Astrocyte (in vitro differentiated cells and primary cell): ENCODE measurements around the gene PHF5A. TPM values are rescaled to one million over a fixed set of nuclear protein-coding genes. Genes with fewer than 3 reads are reported as not detected.
A peak's percentile ranks its signal among the peaks of the same experiment; 100 is the strongest.

Experiments
- DNase-seq: peaks from one replicate; pipeline ENCODE4 v3.0.0-alpha.2; 2010; ENCODE audit warnings: low read depth
- FAIRE-seq: peaks from 2 replicates; lab custom pipeline; 2011; peaks lifted over from hg19 to GRCh38; lab: Jason Lieb, UNC
- H2AFZ ChIP-seq: 2 replicates; pipeline ENCODE4 v1.6.0; 2012; ENCODE audit warnings: low read depth, low read length, inconsistent platforms
- H3K27ac ChIP-seq: 2 replicates; pipeline ENCODE4 v1.5.1; 2011; ENCODE audit warnings: low read depth, low read length, inconsistent platforms
- H3K27me3 ChIP-seq: 2 replicates; pipeline ENCODE4 v1.6.0; 2011; ENCODE audit warnings: low read length, inconsistent platforms; ENCODE audit not compliant: insufficient read depth
- H3K36me3 ChIP-seq: 2 replicates; pipeline ENCODE4 v1.5.1; 2011; ENCODE audit warnings: low read length, inconsistent platforms; ENCODE audit not compliant: insufficient read depth
- H3K4me1 ChIP-seq: 2 replicates; pipeline ENCODE4 v1.5.1; 2011; ENCODE audit warnings: low read length, inconsistent platforms; ENCODE audit not compliant: insufficient read depth
- H3K4me2 ChIP-seq: 2 replicates; pipeline ENCODE4 v1.6.0; 2012; ENCODE audit warnings: low read length, inconsistent platforms
- H3K4me3 ChIP-seq: 2 replicates; pipeline ENCODE4 v1.5.1; 2011; ENCODE audit warnings: low read depth, mild to moderate bottlenecking, low read length, inconsistent platforms; ENCODE audit not compliant: insufficient read depth
- H3K79me2 ChIP-seq: 2 replicates; pipeline ENCODE4 v1.6.0; 2012; ENCODE audit warnings: mild to moderate bottlenecking, low read length, inconsistent platforms; ENCODE audit not compliant: insufficient read depth
- H3K9ac ChIP-seq: 2 replicates; pipeline ENCODE4 v1.6.0; 2012; ENCODE audit warnings: mild to moderate bottlenecking, low read length, inconsistent platforms
- H3K9me3 ChIP-seq: 2 replicates; pipeline ENCODE4 v1.5.1; 2012; ENCODE audit warnings: low read depth, mild to moderate bottlenecking, low read length, inconsistent platforms; ENCODE audit not compliant: insufficient read depth
- H4K20me1 ChIP-seq: 2 replicates; pipeline ENCODE4 v1.6.0; 2012; ENCODE audit warnings: low read length, inconsistent platforms; ENCODE audit not compliant: insufficient read depth
- H3K27ac Mint-ChIP-seq: one replicate; pipeline ENCODE4 v1.8.0; 2021; ENCODE audit warnings: mild to moderate bottlenecking, mixed read lengths; ENCODE audit not compliant: unreplicated experiment
- H3K27me3 Mint-ChIP-seq: one replicate; pipeline ENCODE4 v1.8.0; 2021; ENCODE audit warnings: low read depth, mixed read lengths; ENCODE audit not compliant: unreplicated experiment
- H3K36me3 Mint-ChIP-seq: one replicate; pipeline ENCODE4 v1.8.0; 2021; ENCODE audit warnings: low read depth, mixed read lengths; ENCODE audit not compliant: unreplicated experiment
- H3K4me1 Mint-ChIP-seq: one replicate; pipeline ENCODE4 v1.8.0; 2021; ENCODE audit warnings: low read depth, mixed read lengths; ENCODE audit not compliant: unreplicated experiment
- H3K4me3 Mint-ChIP-seq: one replicate; pipeline ENCODE4 v1.8.0; 2021; ENCODE audit warnings: mild to moderate bottlenecking, moderate library complexity, mixed read lengths; ENCODE audit not compliant: unreplicated experiment
- H3K9me3 Mint-ChIP-seq: one replicate; pipeline ENCODE4 v1.8.0; 2021; ENCODE audit warnings: mild to moderate bottlenecking, mixed read lengths; ENCODE audit not compliant: unreplicated experiment
- EZH2 ChIP-seq: IDR thresholded peaks from 2 replicates; pipeline ENCODE4 v1.6.1; 2012; ENCODE audit warnings: mild to moderate bottlenecking, low read length, inconsistent platforms; ENCODE audit not compliant: insufficient read depth
- total RNA-seq: library from RNA; stranded (reverse); gene quantifications from 2 replicates; pipeline ENCODE4 v1.2.1, GENCODE V29; 2021
- TF ChIP-seq, protein P1 (sequence below): IDR thresholded peaks from 2 replicates; pipeline ENCODE4 v1.5.1; 2011; ENCODE audit warnings: low read depth, mild to moderate bottlenecking, inconsistent platforms, low read length, moderate library complexity; ENCODE audit not compliant: insufficient read depth

Gene PHF5A
- total RNA-seq, 1 donor from 2014 or later: 30.9 TPM

DNA sequence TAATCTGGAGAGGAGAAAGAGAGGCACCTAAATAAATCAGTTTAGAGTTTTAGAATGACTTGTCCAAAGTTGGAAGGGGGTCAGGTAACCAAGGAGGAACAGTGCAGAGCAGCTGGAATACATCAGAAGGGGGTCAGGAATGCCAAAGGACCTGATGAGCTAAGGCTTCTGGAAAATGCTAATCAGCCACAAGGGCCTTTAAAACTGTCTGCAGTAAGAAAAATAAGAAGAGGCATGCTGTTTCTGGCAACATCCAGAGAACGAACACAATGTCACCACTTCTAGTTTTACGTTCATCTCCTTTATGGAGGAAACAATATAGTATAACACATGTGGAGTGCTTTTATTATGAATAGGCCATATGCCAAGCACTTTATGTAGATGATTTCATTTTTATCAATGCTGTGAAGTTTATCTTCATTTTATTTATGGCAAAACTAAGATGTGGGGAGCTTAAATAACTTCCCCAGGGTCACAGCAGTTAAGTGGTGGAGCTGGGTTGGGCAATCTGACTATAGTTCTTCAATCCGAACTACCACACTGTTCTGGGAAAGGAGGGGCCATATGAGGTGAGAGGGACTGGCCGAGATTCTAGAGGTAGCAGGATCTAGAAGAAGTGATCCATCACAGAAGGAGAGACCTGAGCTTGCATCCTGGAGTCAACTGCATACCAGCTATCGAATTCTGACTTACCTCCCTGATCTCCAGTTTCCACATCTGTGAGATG is 23.0 kb upstream of the PHF5A start:
- peaks cover 16% of the 10 kb centered on the region for H3K4me1 Mint-ChIP-seq
- Histone ChIP-seq H3K4me2 (no peak overlapping the region), H3K4me3 (no peak overlapping the region), H3K9me3 (no peaks in the 10 kb centered on the region), H4K20me1 (peaks cover 69% of the 10 kb centered on the region), H3K27ac (no peak overlapping the region), H3K9ac (no peak overlapping the region), H3K27me3 (no peaks in the 10 kb centered on the region), H3K4me1 (peaks cover 5% of the 10 kb centered on the region), H3K79me2 (peaks cover 83% of the 10 kb centered on the region), H2AFZ (no peak overlapping the region), H3K36me3 (no peaks in the 10 kb centered on the region)
- TF ChIP-seq, protein P1, sequence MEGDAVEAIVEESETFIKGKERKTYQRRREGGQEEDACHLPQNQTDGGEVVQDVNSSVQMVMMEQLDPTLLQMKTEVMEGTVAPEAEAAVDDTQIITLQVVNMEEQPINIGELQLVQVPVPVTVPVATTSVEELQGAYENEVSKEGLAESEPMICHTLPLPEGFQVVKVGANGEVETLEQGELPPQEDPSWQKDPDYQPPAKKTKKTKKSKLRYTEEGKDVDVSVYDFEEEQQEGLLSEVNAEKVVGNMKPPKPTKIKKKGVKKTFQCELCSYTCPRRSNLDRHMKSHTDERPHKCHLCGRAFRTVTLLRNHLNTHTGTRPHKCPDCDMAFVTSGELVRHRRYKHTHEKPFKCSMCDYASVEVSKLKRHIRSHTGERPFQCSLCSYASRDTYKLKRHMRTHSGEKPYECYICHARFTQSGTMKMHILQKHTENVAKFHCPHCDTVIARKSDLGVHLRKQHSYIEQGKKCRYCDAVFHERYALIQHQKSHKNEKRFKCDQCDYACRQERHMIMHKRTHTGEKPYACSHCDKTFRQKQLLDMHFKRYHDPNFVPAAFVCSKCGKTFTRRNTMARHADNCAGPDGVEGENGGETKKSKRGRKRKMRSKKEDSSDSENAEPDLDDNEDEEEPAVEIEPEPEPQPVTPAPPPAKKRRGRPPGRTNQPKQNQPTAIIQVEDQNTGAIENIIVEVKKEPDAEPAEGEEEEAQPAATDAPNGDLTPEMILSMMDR: no peak
- TF ChIP-seq EZH2: no peak
- H3K27me3 Mint-ChIP-seq: no peaks in the 10 kb centered on the region
- FAIRE-seq (no peak), DNase-seq (peak; percentile 36)
- H3K36me3 Mint-ChIP-seq: peaks cover 4% of the 10 kb centered on the region
- no peak overlapping the region for H3K27ac Mint-ChIP-seq
- H3K4me3 Mint-ChIP-seq: peak overlapping the region; percentile 1
- H3K9me3 Mint-ChIP-seq: no peaks in the 10 kb centered on the region

DNA sequence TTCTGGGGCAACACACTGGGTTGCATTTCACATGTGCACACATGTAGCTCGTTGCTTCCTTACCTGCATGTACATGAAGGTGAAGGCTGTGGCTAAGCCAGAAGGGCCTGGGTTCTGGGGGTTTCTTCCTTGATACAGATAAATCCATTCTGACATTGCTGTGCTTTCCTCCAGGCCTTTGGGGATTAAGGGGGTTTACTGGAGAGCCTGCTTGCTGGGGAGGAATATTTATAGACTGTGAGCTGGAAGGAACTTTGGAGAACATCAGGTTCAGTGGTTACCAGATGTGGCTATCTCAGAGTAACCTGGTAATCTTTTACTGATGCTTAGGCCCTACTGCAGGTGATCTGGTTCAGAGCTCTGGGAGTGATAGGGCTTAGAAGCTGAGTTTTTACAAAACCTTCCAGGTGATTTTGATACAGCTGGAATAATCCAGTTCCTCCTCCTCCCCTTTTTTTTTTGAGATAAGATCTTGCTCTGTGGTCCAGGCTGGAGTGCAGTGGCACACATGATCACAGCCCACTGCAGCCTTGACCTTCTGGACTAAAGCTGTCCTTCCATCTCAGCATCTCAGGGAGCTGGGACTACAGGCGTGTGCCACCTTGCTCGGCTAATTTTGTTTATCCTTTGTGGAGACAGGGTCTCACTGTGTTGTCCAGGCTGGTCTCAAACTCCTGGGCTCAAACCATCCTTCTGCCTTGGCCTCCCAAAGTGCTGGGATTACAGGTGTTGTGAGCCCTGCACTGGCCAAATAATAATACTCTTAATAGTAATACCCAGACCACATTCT is 20.3 kb upstream of the PHF5A start:
- H4K20me1 ChIP-seq: peaks cover 70% of the 10 kb centered on the region
- H3K9me3 ChIP-seq: no peaks in the 10 kb centered on the region
- no peaks in the 10 kb centered on the region for H3K9me3 Mint-ChIP-seq
- no peak overlapping the region for H3K9ac ChIP-seq
- peaks cover 4% of the 10 kb centered on the region for H3K36me3 Mint-ChIP-seq
- H2AFZ ChIP-seq: no peak overlapping the region
- no peak for DNase-seq
- H3K4me2 ChIP-seq: no peak overlapping the region
- no peaks in the 10 kb centered on the region for H3K27me3 Mint-ChIP-seq
- H3K36me3 ChIP-seq: no peaks in the 10 kb centered on the region
- H3K4me3 Mint-ChIP-seq: no peak overlapping the region
- H3K4me1 ChIP-seq: peaks cover 5% of the 10 kb centered on the region
- no peak overlapping the region for H3K27ac Mint-ChIP-seq
- FAIRE-seq: no peak
- no peaks in the 10 kb centered on the region for H3K27me3 ChIP-seq
- no peak overlapping the region for H3K4me3 ChIP-seq
- peaks cover 88% of the 10 kb centered on the region for H3K79me2 ChIP-seq
- TF ChIP-seq, protein P1: no peak
- TF ChIP-seq EZH2: no peak
- peaks cover 19% of the 10 kb centered on the region for H3K4me1 Mint-ChIP-seq
- no peak overlapping the region for H3K27ac ChIP-seq

DNA sequence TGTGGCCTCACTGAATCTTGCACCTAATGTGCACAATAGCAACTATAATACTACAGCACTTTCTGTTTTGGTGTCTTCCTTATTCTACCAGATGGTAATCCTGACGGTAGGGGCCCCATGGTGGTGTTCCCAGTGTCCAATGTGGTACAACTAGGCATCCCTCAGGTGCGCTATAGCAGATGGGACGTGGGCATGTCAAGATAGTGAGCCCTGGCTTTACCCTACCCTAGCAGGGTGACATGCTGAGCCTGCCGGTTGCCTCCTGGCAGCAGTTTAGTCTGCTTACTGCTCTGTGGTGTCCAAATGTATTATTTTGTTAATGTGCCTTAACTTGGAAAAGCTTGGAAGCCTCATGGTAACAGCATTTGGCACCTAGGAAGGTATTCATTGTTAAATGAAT is 19.6 kb upstream of the PHF5A start:
- Mint-ChIP-seq H3K9me3 (no peaks in the 10 kb centered on the region), H3K27me3 (no peaks in the 10 kb centered on the region), H3K36me3 (peaks cover 3% of the 10 kb centered on the region), H3K4me3 (no peak overlapping the region), H3K4me1 (peaks cover 24% of the 10 kb centered on the region), H3K27ac (no peak overlapping the region)
- Histone ChIP-seq H3K9me3 (no peaks in the 10 kb centered on the region), H3K79me2 (peaks cover 87% of the 10 kb centered on the region), H3K36me3 (no peaks in the 10 kb centered on the region), H3K9ac (no peak overlapping the region), H3K4me1 (peaks cover 6% of the 10 kb centered on the region), H3K27ac (no peak overlapping the region), H2AFZ (no peak overlapping the region), H3K4me3 (no peak overlapping the region), H4K20me1 (peaks cover 70% of the 10 kb centered on the region), H3K27me3 (no peaks in the 10 kb centered on the region), H3K4me2 (no peak overlapping the region)
- DNase-seq: no peak
- TF ChIP-seq, protein P1: no peak
- TF ChIP-seq EZH2: no peak
- FAIRE-seq: no peak
